Activated CD4-positive, alpha-beta T cell treated with anti-CD3 and anti-CD28 coated beads, Interleukin-2, amount 50 U/mL, for 24 hours (primary cell): ENCODE measurements around the gene LGALS3BP.
"Not testable (repeated sequence)": the region's sequence is repeated elsewhere in the genome, so short reads cannot be mapped to it uniquely, and the experiment has no call there.

Source experiments
- DNase-seq, 2 donors: peaks; one replicate each; pipeline ENCODE4 v3.0.0-alpha.2; 2020; ENCODE audit warnings: low read depth in 1 of 2, low spot score in 1 of 2

Gene LGALS3BP

DNA sequence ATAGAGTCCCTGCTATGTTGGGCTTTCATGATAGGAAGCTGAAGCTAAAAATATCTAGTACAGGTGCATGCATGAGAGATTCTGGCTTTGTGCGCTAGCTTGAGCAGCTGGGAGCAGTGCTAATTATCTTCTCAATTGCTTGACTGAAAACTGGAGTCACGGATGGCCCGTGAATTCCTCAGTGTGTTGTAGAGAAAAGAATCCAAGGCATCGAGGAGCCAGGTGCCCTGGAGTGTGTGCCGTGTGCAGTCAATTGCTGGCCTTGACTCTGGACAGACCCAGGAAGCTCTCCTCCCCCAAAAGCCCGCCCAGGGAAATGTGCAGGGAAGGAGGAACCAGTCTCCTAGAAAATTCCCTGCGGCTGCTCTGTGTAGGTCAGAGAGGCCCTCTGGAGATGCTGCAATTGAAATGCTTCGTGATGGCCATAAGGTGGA lies 14.2 kb downstream of the LGALS3BP start:
- DNase-seq, result no peak

DNA sequence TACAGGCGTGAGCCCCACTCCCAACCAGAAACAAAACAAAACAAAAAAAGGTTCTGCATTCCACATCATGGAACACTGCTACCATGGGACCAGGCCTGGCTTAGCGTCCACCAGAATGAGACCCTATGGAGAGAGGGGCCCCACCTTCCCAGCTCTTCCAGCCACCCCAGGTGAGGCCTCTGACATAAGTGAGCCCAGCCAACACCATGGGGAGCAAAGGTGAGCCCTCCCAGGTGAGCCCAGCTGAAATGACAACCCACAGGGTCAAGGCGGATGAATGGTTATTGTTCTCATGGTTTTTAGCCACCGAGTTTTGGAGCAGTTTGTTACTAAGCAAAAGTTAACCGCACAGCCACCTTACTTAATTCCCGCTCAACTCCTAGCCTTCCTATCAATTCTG lies 16.3 kb downstream of the LGALS3BP start:
- no peak for DNase-seq

DNA sequence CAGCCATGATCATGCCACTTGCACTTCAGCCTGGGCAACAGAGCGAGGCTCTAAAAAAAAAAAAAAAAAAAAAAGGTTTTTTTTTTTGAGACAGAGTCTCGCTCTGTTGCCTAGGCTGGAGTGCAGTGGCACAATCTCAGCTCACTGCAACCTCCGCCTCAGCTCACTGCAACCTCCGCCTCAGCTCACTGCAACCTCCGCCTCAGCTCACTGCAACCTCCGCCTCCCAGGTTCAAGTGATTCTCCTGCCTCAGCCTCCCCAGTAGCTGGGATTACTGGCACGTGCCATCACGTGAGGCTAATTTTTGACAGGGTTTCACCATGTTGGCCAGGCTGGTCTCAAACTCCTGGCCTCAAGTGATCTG lies 16.8 kb downstream of the LGALS3BP start:
- DNase-seq, result not testable (repeated sequence)

DNA sequence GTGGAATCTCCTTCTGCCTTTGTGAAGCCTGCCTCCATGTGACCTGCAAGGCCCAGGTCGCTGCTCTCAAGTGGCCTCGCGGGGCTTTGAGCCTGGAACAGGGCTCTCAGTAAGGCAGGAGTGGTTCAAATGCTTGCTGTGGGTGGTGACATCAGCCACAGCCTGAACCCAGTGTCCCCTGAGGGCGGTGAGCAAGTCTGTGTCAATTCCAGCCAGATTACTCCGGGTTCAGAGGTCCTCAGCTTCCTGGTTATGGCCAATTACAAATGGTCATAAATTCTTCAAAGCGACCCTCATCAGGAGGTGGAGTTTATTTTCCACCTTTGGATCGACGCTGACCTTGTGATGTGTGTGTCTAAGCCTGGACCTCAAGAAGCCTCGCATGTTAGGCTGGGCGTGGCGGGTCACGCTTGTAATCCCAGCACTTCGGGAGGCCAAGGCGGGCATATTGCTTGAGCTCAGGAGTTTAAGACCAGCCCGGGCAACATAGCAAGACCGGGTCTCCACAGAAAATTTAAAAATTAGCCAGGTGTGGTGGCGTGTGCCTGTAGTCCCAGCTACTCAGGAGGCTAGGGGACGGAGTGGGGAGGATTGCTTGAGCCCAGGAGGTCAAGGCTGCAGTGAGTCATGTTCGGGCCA lies 17.3 kb downstream of the LGALS3BP start:
- no peak for DNase-seq

DNA sequence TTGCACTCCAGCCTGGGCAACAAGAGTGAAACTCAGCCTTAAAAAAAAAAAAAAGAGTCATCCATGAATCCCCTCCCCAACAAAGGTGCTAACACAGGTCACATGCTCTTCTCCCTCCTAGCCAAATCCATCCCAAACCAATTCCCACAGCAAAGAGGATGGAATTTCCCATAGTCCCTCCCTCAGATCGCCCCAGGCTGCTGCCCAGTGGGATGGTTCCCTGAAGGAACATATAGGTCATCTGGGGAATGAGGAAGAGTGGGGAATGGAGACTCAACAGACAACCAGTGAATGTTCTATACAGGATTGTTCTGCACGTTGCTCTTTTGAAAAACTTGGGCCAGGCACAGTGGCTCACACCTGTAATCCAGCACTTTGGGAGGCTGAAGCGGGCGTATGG lies 18.2 kb downstream of the LGALS3BP start:
- no peak for DNase-seq

DNA sequence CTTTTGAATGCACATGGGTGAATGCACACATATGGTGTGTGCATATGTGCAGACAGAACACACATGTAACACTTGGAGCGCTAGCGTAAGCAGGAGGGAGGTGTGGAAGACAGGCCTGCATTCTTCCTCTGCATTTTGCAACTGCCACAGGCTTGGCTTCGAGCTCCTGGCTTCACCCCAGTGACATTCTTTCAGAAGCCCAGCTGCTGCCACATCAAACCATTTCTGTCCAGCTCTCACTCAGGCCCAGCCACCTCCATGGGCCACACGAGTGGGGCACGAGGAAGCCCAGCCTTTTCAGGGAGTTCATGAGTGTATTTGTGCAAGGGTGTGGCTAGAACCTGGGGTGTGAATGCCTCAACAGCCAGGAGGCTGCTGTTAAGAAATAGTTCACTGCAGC lies 18.8 kb downstream of the LGALS3BP start:
- no peak for DNase-seq

DNA sequence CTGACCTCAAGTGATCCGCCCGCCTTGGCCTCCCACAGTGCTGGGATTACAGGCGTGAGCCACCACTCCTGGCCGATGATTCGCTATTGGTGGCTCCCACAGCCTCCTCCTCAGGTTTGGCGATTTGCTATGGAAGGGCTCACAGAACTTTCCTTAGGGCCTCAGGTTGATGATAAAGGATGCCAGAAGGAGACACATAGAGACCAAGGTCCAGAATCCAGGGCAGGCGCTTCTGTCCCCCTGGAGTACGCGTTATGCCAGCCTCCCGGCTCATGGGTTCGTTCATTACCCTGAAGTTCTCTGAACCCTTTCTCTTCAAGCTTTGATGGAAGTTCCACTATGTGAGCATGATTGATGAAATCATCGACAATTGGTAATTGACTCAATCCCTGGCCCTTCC lies 19.9 kb downstream of the LGALS3BP start:
- no peak for DNase-seq

DNA sequence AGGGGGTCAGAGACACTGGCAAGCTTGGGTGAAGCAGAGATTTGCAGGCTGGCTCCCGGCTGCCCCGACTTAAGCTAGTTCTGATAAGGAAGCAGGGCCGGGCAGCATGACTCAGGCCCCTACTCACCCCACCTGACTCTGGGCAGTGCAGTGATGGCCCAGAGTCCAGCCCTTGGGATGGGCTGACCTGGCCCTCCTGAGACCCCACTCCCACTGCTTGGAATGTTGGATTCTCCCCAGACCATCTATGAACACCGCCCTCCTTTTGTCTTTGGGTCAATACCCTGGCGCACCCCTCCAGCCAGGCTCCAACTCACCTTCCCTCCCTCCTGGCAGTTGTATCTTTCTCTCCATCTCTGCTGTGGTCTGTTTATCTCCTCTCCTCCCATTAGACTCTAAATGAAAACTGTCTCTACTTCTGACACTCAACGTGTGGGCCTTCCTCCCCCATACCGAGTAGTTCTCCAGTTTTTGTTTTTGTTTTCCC lies 21.0 kb downstream of the LGALS3BP start:
- DNase-seq, result no peak

DNA sequence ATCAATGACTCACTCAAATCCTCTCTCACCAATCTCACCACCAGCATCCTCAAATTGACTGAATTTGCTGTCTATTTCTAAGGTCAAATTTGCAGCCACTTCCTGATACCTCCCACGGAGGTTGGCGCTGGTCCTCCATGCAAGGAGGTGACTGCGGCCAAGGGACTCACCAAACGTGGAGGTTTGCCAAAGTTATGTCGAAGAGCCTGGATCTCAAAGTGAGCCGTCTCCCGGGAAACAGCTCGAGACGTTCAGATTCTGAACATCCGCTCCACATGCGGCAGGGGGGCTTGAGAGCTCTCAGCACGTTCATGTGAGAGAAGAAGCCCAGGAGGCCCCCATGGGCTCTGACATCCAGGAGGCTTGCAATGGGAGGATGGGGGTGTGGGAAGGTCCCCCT lies 22.6 kb downstream of the LGALS3BP start:
- no peak for DNase-seq

DNA sequence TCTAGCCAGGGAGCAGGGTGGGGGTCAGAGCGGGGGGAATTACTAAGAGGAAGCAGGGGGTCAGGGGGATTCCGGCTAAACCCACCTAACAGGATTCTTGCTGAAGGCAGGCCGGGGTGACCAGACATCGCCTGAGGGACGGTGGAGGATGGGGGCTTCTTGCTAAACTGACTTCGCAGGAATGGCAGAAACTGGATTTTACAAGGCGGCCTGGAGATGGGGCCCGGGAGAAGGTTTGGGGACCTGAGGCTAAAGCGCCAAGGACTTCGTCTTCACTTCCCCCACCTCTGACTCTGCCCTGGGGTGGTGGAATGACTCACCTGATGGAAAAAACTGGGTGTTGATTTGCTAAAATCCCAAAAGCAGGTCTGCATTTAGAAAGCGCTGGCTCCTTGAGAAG lies 23.5 kb downstream of the LGALS3BP start:
- no peak for DNase-seq

DNA sequence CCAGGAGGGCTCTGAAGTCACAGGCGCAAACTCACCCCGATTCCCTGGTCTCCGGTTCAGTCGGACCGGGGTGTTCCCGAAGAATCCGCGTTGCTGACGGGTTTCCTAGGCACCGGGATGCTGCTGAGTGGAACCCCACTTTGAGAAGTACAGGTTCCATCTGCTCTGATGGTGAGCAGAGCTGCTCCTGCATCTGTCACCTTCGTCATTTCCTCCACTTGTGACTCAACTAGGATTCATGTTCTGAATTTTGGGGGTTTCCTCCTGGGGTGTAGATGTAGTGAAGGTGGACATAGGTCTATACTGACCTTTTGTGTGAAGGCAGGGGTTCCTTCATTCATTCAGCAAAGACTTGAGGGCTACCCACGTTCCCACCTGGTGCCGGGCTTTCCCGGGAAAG lies 25.0 kb downstream of the LGALS3BP start:
- DNase-seq, result no peak

DNA sequence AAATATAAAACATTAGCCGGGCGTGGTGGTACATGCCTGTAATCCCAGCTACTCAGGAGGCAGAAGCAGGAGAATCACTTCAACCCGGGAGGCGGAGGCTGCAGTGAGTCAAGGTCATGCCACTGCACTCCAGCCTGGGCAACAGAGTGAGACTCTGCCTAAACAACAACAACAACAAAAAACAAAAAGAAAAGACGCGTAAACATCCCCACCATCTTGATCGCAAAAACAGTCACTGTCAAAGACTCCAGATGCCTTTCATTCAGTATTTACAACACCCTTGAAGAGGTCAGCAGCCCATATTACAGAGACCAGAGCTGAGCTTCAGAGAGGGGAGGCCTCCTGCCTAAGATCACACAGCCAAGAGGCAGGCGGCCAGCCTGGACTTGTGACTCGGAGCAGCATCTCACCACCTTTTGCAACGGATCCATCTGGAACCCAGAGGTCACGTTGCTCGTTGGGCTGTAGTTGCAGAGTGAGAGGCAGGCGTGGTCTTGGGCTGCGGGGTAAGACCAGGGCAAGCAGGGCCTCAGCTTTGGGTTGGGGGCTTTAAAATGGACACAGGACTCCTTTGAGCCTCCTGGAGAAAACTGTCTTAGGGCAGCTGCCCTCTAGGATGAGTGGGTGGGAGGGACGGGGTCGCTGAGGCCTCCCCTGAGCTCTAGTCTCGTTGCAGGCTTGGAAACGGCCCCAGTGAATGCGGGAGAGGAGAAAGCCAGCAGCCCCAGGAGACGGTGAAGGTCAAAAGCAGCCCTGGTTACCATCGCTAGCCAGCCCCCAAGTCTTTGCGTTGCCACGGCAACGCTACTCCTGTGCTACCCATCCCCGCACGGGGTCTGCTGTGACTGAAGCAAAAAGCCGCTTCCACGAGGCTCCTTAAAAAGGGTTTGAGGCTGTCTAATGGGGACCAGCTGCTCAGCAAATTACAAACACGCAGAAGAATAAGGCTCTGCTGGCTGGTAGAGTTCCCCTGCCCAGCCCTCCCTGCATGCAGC lies 26.1 kb downstream of the LGALS3BP start:
- no peak for DNase-seq

DNA sequence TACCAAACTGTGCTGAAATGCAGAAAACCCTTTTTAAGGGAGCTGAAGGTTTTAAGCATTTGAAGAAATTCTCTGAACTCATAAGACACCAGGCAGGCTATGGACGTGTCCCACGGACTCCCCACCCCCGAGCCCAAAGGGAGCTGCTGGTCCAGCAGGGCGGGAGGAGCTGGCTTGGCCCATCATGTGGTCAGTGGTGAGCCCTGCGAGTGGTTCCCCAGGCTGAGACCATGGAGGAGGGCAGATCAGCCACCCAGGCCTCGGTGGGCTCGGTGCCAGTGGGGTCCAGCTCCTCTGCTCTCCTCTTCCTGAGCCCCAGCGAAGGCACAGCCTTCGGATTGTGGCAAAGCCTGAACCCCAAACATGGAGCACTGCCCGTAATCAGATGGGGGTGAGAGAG lies 27.0 kb downstream of the LGALS3BP start:
- no peak for DNase-seq

DNA sequence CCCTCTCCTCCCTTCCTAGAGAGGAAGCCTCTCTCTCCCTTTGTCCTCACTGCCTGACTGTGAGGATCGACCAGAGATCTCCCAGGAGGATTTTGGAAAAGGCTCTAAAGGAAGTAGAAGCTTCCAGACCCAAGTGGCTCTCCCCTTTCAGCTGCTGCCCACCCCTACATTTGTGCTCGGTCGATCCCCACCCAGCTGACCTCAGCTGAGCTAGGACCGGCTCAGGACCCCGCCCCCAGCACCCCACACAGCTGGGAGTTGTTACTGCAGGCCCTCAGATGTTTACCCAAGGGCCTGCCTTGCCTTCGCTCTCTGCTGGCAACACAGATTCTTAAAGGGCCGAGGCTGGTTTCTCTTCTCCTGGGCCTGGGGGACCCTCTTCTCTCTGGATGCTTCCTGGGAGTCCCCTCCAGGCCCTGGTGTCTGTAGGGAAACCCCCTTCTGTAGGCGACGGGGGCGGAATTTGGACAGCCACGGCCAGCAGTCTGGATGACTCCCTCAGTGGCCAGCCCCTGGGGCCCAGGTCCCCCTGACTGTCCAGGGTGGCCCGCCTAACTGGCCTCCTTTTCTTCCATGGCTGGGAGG lies 27.7 kb downstream of the LGALS3BP start:
- DNase-seq, result no peak

DNA sequence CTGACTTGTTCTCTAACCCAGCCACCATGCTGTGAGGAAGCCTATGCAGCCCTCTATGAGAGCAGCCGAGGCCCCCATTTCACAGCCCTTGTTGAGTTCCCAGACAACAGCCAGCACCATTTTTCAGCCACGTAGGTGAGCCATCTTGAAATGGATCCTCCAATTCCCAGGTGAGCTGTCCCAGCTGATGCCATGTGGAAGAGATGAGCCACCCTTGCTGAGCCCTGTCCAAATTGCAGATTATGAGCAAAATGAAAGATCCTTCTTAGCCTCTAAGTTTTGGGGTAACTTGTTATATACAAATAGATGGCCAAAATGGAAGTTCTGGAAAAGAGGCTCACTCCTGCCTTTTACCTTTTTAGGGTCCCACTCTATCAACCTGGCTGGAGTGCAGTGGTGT lies 28.9 kb downstream of the LGALS3BP start:
- DNase-seq, result no peak

DNA sequence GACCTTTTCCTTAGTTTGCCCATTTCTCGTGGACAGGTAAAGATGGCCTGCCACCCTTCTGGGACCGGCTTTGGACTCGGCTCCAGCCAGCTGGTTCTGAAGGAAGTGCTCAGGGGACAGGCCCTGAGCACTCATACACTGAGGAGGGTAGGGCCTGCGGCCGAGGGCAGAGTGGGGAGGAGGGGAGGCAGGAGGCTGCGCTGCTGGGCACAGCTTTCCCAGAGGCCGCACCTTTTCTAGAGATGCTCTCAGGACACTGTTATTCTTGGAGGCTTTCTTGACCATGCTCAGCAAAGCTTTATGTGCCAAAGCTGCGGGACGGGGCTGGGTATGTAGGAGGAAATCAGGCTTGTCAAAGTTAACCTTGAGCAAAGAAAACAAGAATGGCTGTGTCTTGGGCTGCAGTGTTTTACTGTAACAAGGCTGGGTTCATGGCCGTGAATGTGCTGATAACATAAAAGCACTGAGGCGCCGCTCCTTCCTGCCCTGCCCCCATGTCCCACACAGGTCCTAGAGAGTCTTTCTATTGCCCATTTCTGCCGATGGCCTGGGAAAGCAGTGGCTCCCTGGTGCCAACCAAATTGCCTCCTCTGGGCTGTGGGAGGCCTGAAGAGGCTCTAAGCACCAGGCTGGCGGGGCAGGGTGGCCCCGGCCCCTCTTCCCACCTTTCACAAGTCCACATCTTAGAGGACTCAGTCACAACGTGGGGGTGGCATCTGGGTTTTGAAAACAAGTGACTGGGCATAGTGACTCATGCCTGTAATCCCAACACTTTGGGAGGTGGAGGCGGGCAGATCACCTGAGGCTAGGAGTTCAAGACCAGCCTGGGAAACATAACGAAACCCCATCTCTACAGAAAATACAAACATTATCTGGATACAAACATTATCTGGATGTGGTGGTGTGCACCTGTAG lies 32.2 kb downstream of the LGALS3BP start:
- no peak for DNase-seq

DNA sequence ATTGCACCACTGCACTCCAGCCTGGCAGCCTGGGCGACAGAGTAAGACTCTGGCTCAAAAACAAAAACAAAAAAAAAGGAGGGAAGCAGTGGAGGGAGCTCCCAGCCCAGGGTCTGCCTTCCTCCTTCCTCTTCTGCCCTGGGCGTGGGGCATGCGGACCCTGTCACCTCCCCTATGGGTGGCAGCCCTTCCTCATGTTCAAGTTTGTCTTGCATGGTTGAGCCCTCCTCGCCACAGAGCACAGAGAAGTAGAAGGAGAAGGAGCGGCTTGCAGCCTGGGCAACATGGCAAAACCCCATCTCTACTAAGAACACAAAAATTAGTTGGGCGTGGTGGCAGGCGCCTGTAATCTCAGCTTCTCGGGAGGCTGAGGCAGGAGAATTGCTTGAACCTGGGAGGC lies 33.1 kb downstream of the LGALS3BP start:
- DNase-seq, result no peak

DNA sequence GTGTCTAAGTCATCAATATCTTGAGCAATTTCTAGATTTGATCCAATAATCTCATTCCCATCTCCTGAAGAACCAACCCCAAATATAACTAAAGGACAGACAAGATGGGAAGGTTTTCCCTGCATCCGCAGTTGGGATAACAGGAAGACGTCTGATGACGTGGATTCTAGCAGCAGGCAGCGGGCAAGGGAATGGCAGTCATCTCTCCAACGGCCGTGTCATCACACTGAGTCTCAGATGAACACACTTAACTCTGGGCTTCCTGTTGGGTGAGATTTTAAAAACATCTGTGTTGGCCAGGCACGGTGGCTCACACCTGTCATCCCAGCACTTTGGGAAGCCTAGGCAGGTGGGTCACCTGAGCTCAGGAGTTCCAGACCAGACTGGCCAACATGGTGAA lies 33.6 kb downstream of the LGALS3BP start:
- DNase-seq, result no peak

DNA sequence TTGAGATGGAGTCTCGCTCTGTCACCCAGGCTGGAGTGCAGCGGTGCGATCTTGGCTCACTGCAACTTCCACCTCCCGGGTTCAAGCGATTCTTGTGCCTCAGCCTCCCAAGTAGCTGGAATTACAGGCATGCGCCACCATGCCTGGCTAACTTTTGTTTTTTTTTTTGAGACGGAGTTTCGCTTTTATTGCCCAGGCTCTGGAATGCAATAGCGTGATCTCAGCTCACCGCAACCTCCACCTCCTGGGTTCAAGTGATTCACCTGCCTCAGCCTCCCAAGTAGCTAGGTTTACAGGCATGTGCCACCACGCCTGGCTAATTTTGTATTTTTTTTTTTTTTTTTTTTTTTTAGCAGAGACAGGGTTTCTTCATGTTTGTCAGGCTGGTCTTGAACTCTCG lies 34.3 kb downstream of the LGALS3BP start:
- not testable (repeated sequence) for DNase-seq

DNA sequence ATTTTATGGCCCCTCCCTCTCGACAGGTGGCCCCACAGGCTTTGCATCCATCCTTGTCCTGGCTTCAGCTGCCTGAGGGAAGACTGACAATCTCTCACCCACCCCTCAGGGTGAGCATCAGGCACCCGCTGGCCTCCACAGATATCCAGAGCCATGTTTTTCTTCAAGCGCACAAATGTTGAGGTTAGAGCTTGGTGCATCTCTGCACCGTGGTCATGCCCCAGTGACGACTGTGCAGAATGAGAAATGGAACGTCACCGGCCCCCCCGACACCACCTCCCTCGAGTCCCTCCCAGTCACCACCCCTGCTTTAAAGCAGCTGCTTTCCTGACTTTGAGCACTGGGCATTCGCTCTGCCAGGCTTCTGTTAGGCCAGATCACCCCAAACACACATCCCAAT lies 34.8 kb downstream of the LGALS3BP start:
- DNase-seq, result no peak

DNA sequence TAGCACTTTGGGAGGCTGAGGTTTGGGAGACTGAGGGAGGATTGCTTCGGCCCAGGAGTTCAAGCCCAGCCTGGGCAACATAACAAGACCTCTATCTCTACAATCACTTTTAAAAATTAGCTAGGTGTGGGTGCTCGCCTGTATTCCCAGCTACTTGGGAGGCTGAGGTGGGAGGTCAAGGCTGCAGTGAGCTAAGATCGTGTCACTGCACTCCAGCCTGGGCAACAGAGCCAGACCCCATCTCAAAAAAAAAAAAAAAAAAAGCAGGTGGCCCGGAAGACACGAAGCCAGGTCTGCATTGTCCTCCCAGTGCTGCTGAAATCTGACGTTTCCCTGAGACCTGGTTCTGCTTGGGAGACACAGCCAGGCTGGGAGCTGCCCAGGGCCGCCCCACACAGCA lies 35.7 kb downstream of the LGALS3BP start:
- DNase-seq, result no peak
